ENCODE results near the gene HNF1B. TPM values are rescaled to one million over a fixed set of nuclear protein-coding genes. Genes with fewer than 3 reads are reported as not detected.

HNF1B gene
- total and polyA plus RNA-seq, 10 of the 15 experiments (the other 5 are each of a cell fraction or from before 2014, with no cell fraction given): 0.51 to 12.7 (median 1.9) TPM

DNA sequence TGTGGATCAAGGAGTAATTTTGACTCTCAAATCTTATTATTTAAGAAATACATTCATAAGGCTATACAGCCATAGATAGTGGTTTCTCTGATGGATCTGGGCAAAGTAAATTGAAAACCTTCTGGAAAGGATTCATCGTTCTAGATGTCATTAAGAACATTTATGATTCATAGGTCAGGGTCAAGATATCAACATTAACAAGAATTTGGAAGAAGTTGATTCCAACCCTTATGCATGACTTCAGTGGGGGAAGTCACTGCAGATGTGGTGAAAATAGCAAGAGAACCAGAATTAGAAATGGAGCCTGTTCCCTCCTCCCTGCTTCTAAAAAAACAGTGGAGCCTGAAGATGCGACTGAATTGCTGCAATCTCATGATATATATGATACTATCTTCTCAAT lies 36.6 kb upstream of the HNF1B start (continued):
- no peak for TF ChIP-seq NKRF (conservative IDR thresholded peaks at IDR 0.05)

DNA sequence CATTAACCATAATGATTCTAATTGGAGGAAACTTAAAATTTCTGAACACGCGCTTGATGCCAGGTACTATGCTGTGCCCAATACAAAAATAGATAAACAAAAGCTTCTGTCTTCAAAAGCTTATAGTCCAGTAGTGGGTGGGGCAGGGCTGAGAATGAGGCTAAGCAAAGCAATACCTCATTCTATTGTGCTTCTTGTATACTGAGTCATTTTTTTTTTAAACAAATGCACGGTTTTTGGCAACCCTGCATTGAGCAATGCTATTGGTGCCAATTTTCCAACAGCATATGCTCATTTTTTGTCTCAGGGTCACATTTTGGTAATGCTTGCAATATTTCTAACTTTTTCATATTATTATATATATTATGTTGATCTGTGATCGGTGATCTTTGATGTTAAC lies 34.7 kb upstream of the HNF1B start:
- DNase-seq (ENCODE audit: low read depth, low spot score): no peak
- 88% methylated on average over 4 of the region's 4 CpGs for WGBS (ENCODE audit: insufficient coverage, insufficient replicate concordance, low lambda C conversion rate, missing lambda C conversion rate)
- CTCF ChIA-PET: interaction anchor here (0.9 to 4.7 kb wide), 6 partner anchors 9 to 129 kb away, joined by 3 to 36 read pairs (median 7); no protein-coding TSS in a partner anchor

More for the DNA sequence above, 34.7 kb upstream of the HNF1B start:
- Histone ChIP-seq H3K4me1 (ENCODE audit: control insufficient read depth, insufficient read depth, low read length) (peaks cover 7% of the 10 kb centered on the region), H3K79me2 (ENCODE audit: control insufficient read depth, insufficient read depth, low read length) (no peaks in the 10 kb centered on the region), H3K9ac (ENCODE audit: control insufficient read depth, insufficient read depth, low read length) (no peak overlapping the region), H3K27me3 (replicated peaks in 1 of 2; ENCODE audit: control insufficient read depth in 2 of 2, insufficient read depth in 2 of 2, low read length in 1 of 2) (no peaks in the 10 kb centered on the region), H3K4me2 (ENCODE audit: control insufficient read depth, insufficient read depth) (no peak overlapping the region), H3K36me3 (ENCODE audit: control insufficient read depth in 2 of 2, insufficient read depth in 2 of 2, low read length in 1 of 2) (no peaks in the 10 kb centered on the region), H3K27ac (ENCODE audit: control insufficient read depth, insufficient read depth) (no peak overlapping the region), H4K20me1 (ENCODE audit: control insufficient read depth, insufficient read depth) (no peaks in the 10 kb centered on the region), H3K9me3 (replicated peaks; ENCODE audit: control insufficient read depth, insufficient read depth, low read length) (no peaks in the 10 kb centered on the region), H2AFZ (ENCODE audit: control insufficient read depth, low read depth, low read length) (no peak overlapping the region), H3K4me3 (no peak overlapping the region)
- ATAC-seq: no peak
- intact Hi-C loops (cut with micrococcal nuclease; ENCODE audit: unreplicated experiment) (no loop called here), in situ Hi-C loops (cut with MboI) (no loop called here)
- no peak for TF ChIP-seq MYC (IDR thresholded peaks at IDR 0.05; ENCODE audit: insufficient read depth, insufficient read length, insufficient replicate concordance, low read length, severe bottlenecking)
- no peak for FAIRE-seq
- SMC1A ChIA-PET (ENCODE audit: uncharacterized antibody, unreplicated experiment): interaction anchor here (0.6 to 3.4 kb wide), 3 partner anchors 12 to 81 kb away, joined by 3 to 19 read pairs (median 4); no protein-coding TSS in a partner anchor
- no TSS peak for BruUV-seq (replicated peaks)
- POLR2A ChIA-PET: no interaction called here
- RAD21 ChIA-PET (ENCODE audit: unreplicated experiment): interaction anchor here (1.0 to 1.1 kb wide), 2 partner anchors 129 to 132 kb away, joined by 3 read pairs; no protein-coding TSS in a partner anchor
